HS-27A (cell line): Measurements from ENCODE around the gene ANKS1B.
A peak's percentile ranks its signal among the peaks of the same experiment; 100 is the strongest.
"Not testable (repeated sequence)": the region's sequence is repeated elsewhere in the genome, so short reads cannot be mapped to it uniquely, and the experiment has no call there.

Experiments
- DNase-seq: peaks from one replicate; pipeline ENCODE4 v3.0.0-alpha.2; 2012; ENCODE audit warnings: low read depth, missing footprints

Gene ANKS1B

GRCh38 chr12:99054601-99055128, 930.1 kb downstream of the ANKS1B start:
- no peak for DNase-seq

GRCh38 chr12:99053616-99054362, 930.9 kb downstream of the ANKS1B start:
- peak; percentile 43 for DNase-seq

GRCh38 chr12:99049774-99050173, 935.0 kb downstream of the ANKS1B start:
- DNase-seq, result no peak

- no peak for DNase-seq
Observed at GRCh38 chr12:99045158-99045557, 939.6 kb downstream of the ANKS1B start.

DNA sequence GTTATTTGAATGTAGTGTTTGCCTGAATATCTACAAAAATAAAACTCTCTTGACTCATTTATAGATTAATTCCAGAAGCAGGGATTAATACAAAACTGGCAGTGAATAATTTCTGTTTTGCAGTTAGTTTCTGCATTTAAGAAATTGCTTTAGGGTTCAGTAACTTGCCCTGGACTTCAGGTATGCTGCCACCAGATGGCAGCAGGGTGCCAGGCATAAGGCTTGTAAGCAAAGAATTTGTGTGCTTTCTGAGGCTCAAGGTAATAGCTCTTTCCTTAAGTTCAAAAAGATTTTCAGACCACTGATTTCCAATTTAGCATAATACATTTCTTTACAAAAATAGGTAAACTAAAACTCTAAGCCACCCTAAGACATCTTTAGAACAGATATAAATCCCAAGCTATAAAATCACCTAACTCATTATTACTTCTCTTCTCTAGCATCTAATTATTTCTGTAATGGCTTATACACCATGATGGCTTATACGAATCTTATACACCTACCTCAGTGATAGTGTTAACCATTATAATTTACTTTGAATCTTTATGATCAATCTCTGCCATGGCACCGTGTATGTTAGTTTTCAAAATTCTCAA, 941.3 kb downstream of the ANKS1B start:
- no peak for DNase-seq

DNA sequence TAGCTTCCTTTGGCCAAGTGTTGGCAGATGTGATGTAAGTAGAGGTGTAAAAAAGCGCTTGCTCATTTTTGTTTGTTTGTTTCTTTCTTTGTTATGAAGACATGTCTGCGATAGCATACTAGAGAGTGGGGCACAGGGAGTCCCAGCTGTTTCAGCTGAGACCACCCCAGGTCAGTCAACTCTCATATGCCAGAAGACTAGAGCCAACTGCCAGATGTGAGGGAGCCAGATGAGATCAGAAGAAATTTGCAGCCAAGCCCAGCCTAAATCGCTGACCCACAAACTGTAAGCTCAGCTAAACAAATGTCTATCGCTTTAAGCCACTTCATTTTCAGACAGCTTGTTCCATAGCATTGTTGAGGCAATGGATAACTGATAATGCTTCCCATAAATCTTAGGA, 942.5 kb downstream of the ANKS1B start:
- no peak for DNase-seq

DNA sequence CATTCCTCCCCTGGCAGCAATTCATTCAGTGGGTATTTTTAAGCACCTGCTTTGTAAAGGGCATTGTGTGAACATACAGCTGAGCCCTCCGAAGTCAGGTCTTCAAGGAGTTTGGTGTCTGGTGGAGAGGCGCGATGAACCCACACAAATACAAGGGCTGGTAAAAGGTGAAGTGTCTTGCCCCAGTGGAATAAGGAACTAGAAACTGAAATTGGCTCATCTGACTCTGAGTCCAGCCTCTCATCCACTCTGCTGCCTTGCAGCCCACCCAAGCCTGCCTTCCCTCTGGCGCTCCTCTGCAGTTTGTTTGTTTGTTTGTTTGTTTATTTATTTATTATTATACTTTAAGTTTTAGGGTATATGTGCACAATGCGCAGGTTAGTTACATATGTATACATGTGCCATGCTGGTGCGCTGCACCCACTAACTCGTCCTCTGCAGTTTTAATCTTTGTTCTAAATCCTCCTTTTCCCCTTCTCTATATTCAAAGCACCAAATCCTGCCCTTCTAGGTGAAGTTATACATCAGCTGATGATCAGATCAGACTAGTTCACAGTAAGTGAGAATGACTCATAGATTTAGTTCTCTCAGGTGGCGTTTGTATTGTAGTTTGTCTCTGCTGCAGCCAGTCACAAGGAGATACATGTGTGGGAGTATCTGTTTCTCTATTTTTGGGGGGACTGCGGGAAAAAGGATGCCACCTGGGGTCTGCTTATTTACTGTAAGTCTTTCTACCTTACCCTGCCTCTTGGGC, 945.2 kb downstream of the ANKS1B start:
- DNase-seq, result no peak

- no peak for DNase-seq
Observed at GRCh38 chr12:99036566-99036965, 948.2 kb downstream of the ANKS1B start.

DNA sequence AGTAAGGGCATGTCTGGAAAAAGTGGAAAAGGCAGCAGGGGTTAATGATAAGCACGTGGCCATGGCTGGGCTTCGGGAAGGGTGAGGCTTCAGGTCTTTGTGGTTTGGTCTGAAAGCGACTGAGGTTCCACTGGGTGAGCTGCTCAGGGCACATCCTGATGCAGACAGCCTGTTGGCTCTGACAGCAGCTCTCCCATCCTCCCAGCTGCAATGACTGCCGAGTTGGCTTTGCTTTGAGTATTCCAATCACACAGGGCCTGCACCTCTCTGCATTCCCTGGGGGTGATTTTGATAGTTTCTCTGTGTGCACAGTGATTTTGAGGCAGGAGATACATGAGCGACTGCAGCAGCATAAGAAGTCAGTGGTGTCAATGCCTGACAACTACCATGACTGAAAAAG, 948.9 kb downstream of the ANKS1B start:
- DNase-seq, result no peak

- DNase-seq, result not testable (repeated sequence)
Observed at GRCh38 chr12:99034201-99034600, 950.5 kb downstream of the ANKS1B start.

- no peak for DNase-seq
Observed at GRCh38 chr12:99029511-99030271, 955.0 kb downstream of the ANKS1B start.

DNA sequence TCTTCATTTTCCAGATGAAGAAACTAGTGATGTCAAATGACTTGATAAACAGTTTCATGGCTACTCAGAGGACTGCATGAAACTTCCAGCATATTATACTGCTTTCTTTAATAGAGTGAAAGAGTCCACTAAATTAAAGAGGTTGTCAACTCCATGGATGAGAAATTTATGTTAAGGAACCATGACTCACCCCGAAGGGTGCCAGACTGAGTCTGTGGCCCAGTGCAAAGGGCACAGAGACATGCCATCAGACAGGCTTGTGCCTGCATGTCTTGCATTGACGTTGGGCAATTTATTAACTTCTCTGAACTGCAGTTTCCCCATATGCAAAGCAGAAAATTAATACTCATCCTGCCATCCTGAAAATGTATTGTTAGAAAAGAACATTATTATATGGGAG, 957.3 kb downstream of the ANKS1B start:
- no peak for DNase-seq

DNA sequence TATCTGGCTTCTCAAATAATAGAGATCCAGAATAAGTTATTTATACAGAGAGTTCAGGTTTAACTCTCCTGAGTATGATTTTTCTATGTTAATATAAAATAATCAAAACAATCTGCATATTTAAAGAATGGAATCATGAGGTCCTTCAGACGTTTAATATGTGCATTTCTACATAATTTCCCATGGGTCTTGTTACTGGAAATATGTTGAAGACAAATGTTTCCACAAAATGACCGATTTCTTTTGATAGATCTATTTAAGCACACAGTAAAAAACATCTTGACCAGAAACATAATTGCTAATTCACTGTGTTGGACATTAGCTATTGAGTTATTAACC, 957.7 kb downstream of the ANKS1B start:
- no peak for DNase-seq

- no peak for DNase-seq
Observed at GRCh38 chr12:99026332-99027054, 958.2 kb downstream of the ANKS1B start.

- no peak for DNase-seq
Observed at GRCh38 chr12:99024870-99025269, 959.9 kb downstream of the ANKS1B start.

DNA sequence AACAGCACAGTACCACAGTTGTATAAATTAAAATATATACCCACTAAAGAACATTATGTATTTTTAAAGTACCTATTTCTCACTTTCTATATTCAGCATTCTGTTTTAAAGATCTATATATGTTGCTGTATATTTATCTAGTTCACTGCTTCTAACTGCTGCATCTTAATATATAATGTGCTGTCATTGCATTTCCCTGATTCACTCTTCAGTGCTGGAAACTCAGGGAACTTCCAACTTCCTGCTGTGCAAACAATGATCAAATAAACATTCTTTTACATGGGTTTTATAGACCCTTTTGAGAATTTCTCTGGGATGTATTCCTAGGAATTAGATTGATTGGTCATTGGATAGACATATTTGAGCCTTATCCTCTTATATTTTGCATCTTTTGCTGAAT, 960.5 kb downstream of the ANKS1B start:
- DNase-seq, result no peak

- DNase-seq, result no peak
Observed at GRCh38 chr12:99020871-99021270, 963.9 kb downstream of the ANKS1B start.

GRCh38 chr12:99019798-99020197, 964.9 kb downstream of the ANKS1B start:
- DNase-seq, result no peak

- DNase-seq, result no peak
Observed at GRCh38 chr12:99017971-99018370, 966.8 kb downstream of the ANKS1B start.

- DNase-seq, result no peak
Observed at GRCh38 chr12:99009654-99010296, 975.0 kb downstream of the ANKS1B start.

DNA sequence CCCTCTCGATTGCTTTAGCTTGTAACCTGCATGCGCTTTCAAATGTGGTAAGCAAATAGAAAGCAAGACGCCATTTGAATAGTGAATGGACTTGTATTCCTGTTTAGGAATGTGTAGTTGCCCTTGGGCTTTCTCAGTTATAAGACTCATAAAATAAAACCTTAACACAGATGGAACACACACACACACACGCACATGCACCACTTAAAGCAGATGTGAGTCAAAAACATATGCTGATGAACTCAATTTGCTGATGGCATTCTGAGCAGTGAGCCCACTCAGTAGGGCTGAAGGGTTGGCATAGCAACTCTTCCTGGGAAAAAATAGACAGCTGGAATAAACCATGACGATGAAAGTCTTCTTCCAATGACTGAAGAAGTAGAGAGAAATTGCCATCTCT, 979.1 kb downstream of the ANKS1B start:
- DNase-seq, result no peak
